Measurements from ENCODE around the gene WDR6. TPM values are rescaled to one million over a fixed set of nuclear protein-coding genes. Genes with fewer than 3 reads are reported as not detected.

WDR6 gene
- total and polyA plus RNA-seq, 3 experiments from 2014 or later: 82.9 to 167 (median 158) TPM

Other genes with a start within 250 kb of the WDR6 start
- 10 to 100 TPM; 61.5 to 62.1 TPM for gene PRKAR2A, start 159.5 kb upstream of the WDR6 start, total RNA-seq
- 16.4 TPM for gene PRKAR2A, start 159.5 kb upstream of the WDR6 start, polyA plus RNA-seq
- 10 to 100 TPM; 29.1 to 31.5 TPM for gene SLC25A20, start 108.5 kb upstream of the WDR6 start, total RNA-seq
- gene SLC25A20, start 108.5 kb upstream of the WDR6 start, polyA plus RNA-seq: 40.1 TPM
- 100 to 1,000 TPM; 117 to 123 TPM for gene ARIH2, start 88.5 kb upstream of the WDR6 start, total RNA-seq
- gene ARIH2, start 88.5 kb upstream of the WDR6 start, polyA plus RNA-seq: 126 TPM
- 10 to 100 TPM; 28.6 to 33.0 TPM for gene P4HTM, start 17.1 kb upstream of the WDR6 start, total RNA-seq
- gene P4HTM, start 17.1 kb upstream of the WDR6 start, polyA plus RNA-seq: 35.0 TPM
- gene DALRD3, start 11.2 kb downstream of the WDR6 start, total RNA-seq: 10 to 100 TPM; 27.9 to 31.7 TPM
- 24.4 TPM for gene DALRD3, start 11.2 kb downstream of the WDR6 start, polyA plus RNA-seq
- 10 to 100 TPM; 86.3 to 88.8 TPM for gene NDUFAF3, start 14.7 kb downstream of the WDR6 start, total RNA-seq
- gene NDUFAF3, start 14.7 kb downstream of the WDR6 start, polyA plus RNA-seq: 217 TPM
- 100 to 1,000 TPM; 448 to 457 TPM for gene IMPDH2, start 22.0 kb downstream of the WDR6 start, total RNA-seq
- gene IMPDH2, start 22.0 kb downstream of the WDR6 start, polyA plus RNA-seq: 76.1 TPM
- 100 to 1,000 TPM; 122 to 134 TPM for gene QRICH1, start 86.7 kb downstream of the WDR6 start, total RNA-seq
- gene QRICH1, start 86.7 kb downstream of the WDR6 start, polyA plus RNA-seq: 30.5 TPM
- gene QARS1, start 97.4 kb downstream of the WDR6 start, total RNA-seq: 100 to 1,000 TPM; 233 to 244 TPM
- 95.8 TPM for gene QARS1, start 97.4 kb downstream of the WDR6 start, polyA plus RNA-seq
- 10 to 100 TPM; 71.8 to 73.9 TPM for gene USP19, start 113.4 kb downstream of the WDR6 start, total RNA-seq
- 32.8 TPM for gene USP19, start 113.4 kb downstream of the WDR6 start, polyA plus RNA-seq
- under 1 TPM; 0.58 to 0.77 TPM for gene LAMB2, start 125.7 kb downstream of the WDR6 start, total RNA-seq
- gene LAMB2, start 125.7 kb downstream of the WDR6 start, polyA plus RNA-seq: not detected
- 10 to 100 TPM; 32.1 to 34.2 TPM for gene CCDC71, start 158.9 kb downstream of the WDR6 start, total RNA-seq
- 0.94 TPM for gene CCDC71, start 158.9 kb downstream of the WDR6 start, polyA plus RNA-seq
- gene KLHDC8B, start 164.2 kb downstream of the WDR6 start, total RNA-seq: 1 to 10 TPM; 3.5 to 4.1 TPM
- gene KLHDC8B, start 164.2 kb downstream of the WDR6 start, polyA plus RNA-seq: 3.0 TPM